ENCODE data around the gene CHMP4B.

CHMP4B gene

GRCh38 chr20:33875534-33876026, 64.4 kb downstream of the CHMP4B start:
- H3K27ac ChIP-seq = no peak overlapping the region
- no peaks in the 10 kb centered on the region for H3K27me3 ChIP-seq (replicated peaks)
- no peak for DNase-seq
- H3K4me3 ChIP-seq (ENCODE audit: low read depth, low read length) = no peak overlapping the region
- in situ Hi-C loops (cut with HindIII; ENCODE audit: low pct_ligation_motif_present, low sequenced_read_pairs) = no loop called here
- no peak for TF ChIP-seq CTCF (IDR thresholded peaks at IDR 0.05; ENCODE audit: low read depth, low read length, missing control alignments)
- no peaks in the 10 kb centered on the region for H3K36me3 ChIP-seq (replicated peaks)

GRCh38 chr20:33878583-33878982, 67.4 kb downstream of the CHMP4B start:
- in situ Hi-C loops (cut with HindIII; ENCODE audit: low pct_ligation_motif_present, low sequenced_read_pairs) = no loop called here
- no peak for TF ChIP-seq CTCF (IDR thresholded peaks at IDR 0.05; ENCODE audit: low read depth, low read length, missing control alignments)

GRCh38 chr20:33880396-33880795, 69.2 kb downstream of the CHMP4B start:
- no peaks in the 10 kb centered on the region for H3K36me3 ChIP-seq (replicated peaks)
- H3K27ac ChIP-seq = no peak overlapping the region
- H3K4me3 ChIP-seq (ENCODE audit: low read depth, low read length) = no peak overlapping the region
- H3K27me3 ChIP-seq (replicated peaks) = no peaks in the 10 kb centered on the region
- no peak for TF ChIP-seq CTCF (IDR thresholded peaks at IDR 0.05; ENCODE audit: low read depth, low read length, missing control alignments)
- in situ Hi-C loops (cut with HindIII; ENCODE audit: low pct_ligation_motif_present, low sequenced_read_pairs) = no loop called here
- no peak for DNase-seq

More at GRCh38 chr20:33878583-33878982, 67.4 kb downstream of the CHMP4B start:
- no peaks in the 10 kb centered on the region for H3K27me3 ChIP-seq (replicated peaks)
- no peak overlapping the region for H3K4me3 ChIP-seq (ENCODE audit: low read depth, low read length)
- DNase-seq = no peak
- no peak overlapping the region for H3K27ac ChIP-seq
- no peaks in the 10 kb centered on the region for H3K36me3 ChIP-seq (replicated peaks)

GRCh38 chr20:33881989-33882388, 70.8 kb downstream of the CHMP4B start:
- Histone ChIP-seq H3K4me3 (ENCODE audit: low read depth, low read length) (no peak overlapping the region), H3K36me3 (replicated peaks) (no peaks in the 10 kb centered on the region), H3K27ac (no peak overlapping the region), H3K27me3 (replicated peaks) (no peaks in the 10 kb centered on the region)
- in situ Hi-C loops (cut with HindIII; ENCODE audit: low pct_ligation_motif_present, low sequenced_read_pairs) = no loop called here
- no peak for DNase-seq
- TF ChIP-seq CTCF (IDR thresholded peaks at IDR 0.05; ENCODE audit: low read depth, low read length, missing control alignments) = no peak

- Histone ChIP-seq H3K27me3 (replicated peaks) (no peaks in the 10 kb centered on the region), H3K36me3 (replicated peaks) (no peaks in the 10 kb centered on the region), H3K27ac (no peak overlapping the region), H3K4me3 (ENCODE audit: low read depth, low read length) (no peak overlapping the region)
- DNase-seq = no peak
- no peak for TF ChIP-seq CTCF (IDR thresholded peaks at IDR 0.05; ENCODE audit: low read depth, low read length, missing control alignments)
- in situ Hi-C loops (cut with HindIII; ENCODE audit: low pct_ligation_motif_present, low sequenced_read_pairs) = no loop called here
Measured at GRCh38 chr20:33882481-33882880, 71.3 kb downstream of the CHMP4B start.

- no peak for TF ChIP-seq CTCF (IDR thresholded peaks at IDR 0.05; ENCODE audit: low read depth, low read length, missing control alignments)
- Histone ChIP-seq H3K27me3 (replicated peaks) (no peaks in the 10 kb centered on the region), H3K27ac (no peak overlapping the region), H3K36me3 (replicated peaks) (no peaks in the 10 kb centered on the region), H3K4me3 (ENCODE audit: low read depth, low read length) (no peak overlapping the region)
- no peak for DNase-seq
- in situ Hi-C loops (cut with HindIII; ENCODE audit: low pct_ligation_motif_present, low sequenced_read_pairs) = no loop called here
Measured at GRCh38 chr20:33883164-33883563, 72.0 kb downstream of the CHMP4B start.
